Measurements from ENCODE around the gene CLRN2. TPM values are rescaled to one million over a fixed set of nuclear protein-coding genes. Genes with fewer than 3 reads are reported as not detected.

CLRN2 gene
- total RNA-seq, 1 experiment from 2014 or later = not detected

DNA sequence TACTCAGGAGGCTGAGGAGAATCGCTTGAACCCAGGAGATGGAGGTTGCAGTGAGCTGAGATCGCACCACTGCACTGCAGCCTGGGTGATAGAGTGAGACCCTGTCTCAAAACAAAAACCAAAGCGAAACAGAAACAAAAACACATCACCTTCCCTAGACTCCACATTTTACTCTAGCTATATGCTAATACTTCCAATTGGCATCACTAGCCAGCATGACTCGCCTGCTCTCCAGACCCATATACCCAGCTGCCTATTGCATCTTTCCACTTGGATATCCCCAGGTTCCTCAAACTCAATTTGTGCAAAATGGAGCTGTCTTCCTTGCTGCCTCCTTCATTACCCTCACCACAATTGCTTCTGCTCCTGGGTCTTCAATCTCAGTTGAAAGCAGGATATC is 39.6 kb downstream of the CLRN2 start:
- POLR2A ChIA-PET = no interaction called here

GRCh38 chr4:17556498-17556897 is 41.5 kb downstream of the CLRN2 start:
- TF ChIP-seq, protein P1, sequence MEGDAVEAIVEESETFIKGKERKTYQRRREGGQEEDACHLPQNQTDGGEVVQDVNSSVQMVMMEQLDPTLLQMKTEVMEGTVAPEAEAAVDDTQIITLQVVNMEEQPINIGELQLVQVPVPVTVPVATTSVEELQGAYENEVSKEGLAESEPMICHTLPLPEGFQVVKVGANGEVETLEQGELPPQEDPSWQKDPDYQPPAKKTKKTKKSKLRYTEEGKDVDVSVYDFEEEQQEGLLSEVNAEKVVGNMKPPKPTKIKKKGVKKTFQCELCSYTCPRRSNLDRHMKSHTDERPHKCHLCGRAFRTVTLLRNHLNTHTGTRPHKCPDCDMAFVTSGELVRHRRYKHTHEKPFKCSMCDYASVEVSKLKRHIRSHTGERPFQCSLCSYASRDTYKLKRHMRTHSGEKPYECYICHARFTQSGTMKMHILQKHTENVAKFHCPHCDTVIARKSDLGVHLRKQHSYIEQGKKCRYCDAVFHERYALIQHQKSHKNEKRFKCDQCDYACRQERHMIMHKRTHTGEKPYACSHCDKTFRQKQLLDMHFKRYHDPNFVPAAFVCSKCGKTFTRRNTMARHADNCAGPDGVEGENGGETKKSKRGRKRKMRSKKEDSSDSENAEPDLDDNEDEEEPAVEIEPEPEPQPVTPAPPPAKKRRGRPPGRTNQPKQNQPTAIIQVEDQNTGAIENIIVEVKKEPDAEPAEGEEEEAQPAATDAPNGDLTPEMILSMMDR (IDR thresholded peaks at IDR 0.05; ENCODE audit: insufficient read depth in 1 of 2, low read depth in 1 of 2, low read length in 1 of 2, severe bottlenecking in 1 of 2, unreplicated experiment in 1 of 2) = no peak
- Mint-ChIP-seq H3K9me3 (ENCODE audit: unreplicated experiment) (no peaks in the 10 kb centered on the region), H3K4me1 (ENCODE audit: low read depth, unreplicated experiment) (peaks cover 11% of the 10 kb centered on the region), H3K4me3 (ENCODE audit: unreplicated experiment) (no peak overlapping the region), H3K27ac (ENCODE audit: unreplicated experiment) (no peak overlapping the region), H3K36me3 (ENCODE audit: insufficient read depth, unreplicated experiment) (no peaks in the 10 kb centered on the region), H3K27me3 (ENCODE audit: insufficient read depth, unreplicated experiment) (no peaks in the 10 kb centered on the region)
- BruUV-seq (replicated peaks) = no TSS peak
- intact Hi-C loops (cut with micrococcal nuclease; ENCODE audit: unreplicated experiment) = no loop called here
- no peak for DNase-seq
- Histone ChIP-seq H3K4me3 (ENCODE audit: low read depth, low read length) (no peak overlapping the region), H3K36me3 (ENCODE audit: control insufficient read depth, insufficient read depth, low read length) (no peaks in the 10 kb centered on the region), H3K27me3 (replicated peaks; ENCODE audit: control insufficient read depth, insufficient read depth, low read length) (no peaks in the 10 kb centered on the region), H3K9me3 (no peaks in the 10 kb centered on the region), H3K4me1 (peaks cover 22% of the 10 kb centered on the region)
- POLR2A ChIA-PET = no interaction called here
- CTCF ChIA-PET = no interaction called here

More for the DNA sequence above, 39.6 kb downstream of the CLRN2 start:
- no peaks in the 10 kb centered on the region for H3K9me3 ChIP-seq
- no peak overlapping the region for H3K27ac Mint-ChIP-seq (ENCODE audit: unreplicated experiment)
- H3K4me3 ChIP-seq (ENCODE audit: low read depth, low read length) = no peak overlapping the region
- H3K36me3 Mint-ChIP-seq (ENCODE audit: insufficient read depth, unreplicated experiment) = no peaks in the 10 kb centered on the region
- H3K4me1 ChIP-seq = peaks cover 21% of the 10 kb centered on the region
- H3K4me3 Mint-ChIP-seq (ENCODE audit: unreplicated experiment) = no peak overlapping the region
- CTCF ChIA-PET = no interaction called here
- no peak for DNase-seq
- TF ChIP-seq, protein P1 (IDR thresholded peaks at IDR 0.05; ENCODE audit: insufficient read depth in 1 of 2, low read depth in 1 of 2, low read length in 1 of 2, severe bottlenecking in 1 of 2, unreplicated experiment in 1 of 2) = no peak
- no peaks in the 10 kb centered on the region for H3K36me3 ChIP-seq (ENCODE audit: control insufficient read depth, insufficient read depth, low read length)
- no peaks in the 10 kb centered on the region for H3K9me3 Mint-ChIP-seq (ENCODE audit: unreplicated experiment)
- no peaks in the 10 kb centered on the region for H3K27me3 ChIP-seq (replicated peaks; ENCODE audit: control insufficient read depth, insufficient read depth, low read length)
- no TSS peak for BruUV-seq (replicated peaks)
- H3K27me3 Mint-ChIP-seq (ENCODE audit: insufficient read depth, unreplicated experiment) = no peaks in the 10 kb centered on the region
- peaks cover 11% of the 10 kb centered on the region for H3K4me1 Mint-ChIP-seq (ENCODE audit: low read depth, unreplicated experiment)
- intact Hi-C loops (cut with micrococcal nuclease; ENCODE audit: unreplicated experiment) = no loop called here

- Mint-ChIP-seq H3K27me3 (ENCODE audit: insufficient read depth, unreplicated experiment) (no peaks in the 10 kb centered on the region), H3K36me3 (ENCODE audit: insufficient read depth, unreplicated experiment) (no peaks in the 10 kb centered on the region), H3K4me1 (ENCODE audit: low read depth, unreplicated experiment) (peaks cover 11% of the 10 kb centered on the region), H3K9me3 (ENCODE audit: unreplicated experiment) (no peaks in the 10 kb centered on the region), H3K4me3 (ENCODE audit: unreplicated experiment) (no peak overlapping the region), H3K27ac (ENCODE audit: unreplicated experiment) (no peak overlapping the region)
- H3K4me3 ChIP-seq (ENCODE audit: low read depth, low read length) = no peak overlapping the region
- no peak for DNase-seq
- no peaks in the 10 kb centered on the region for H3K9me3 ChIP-seq
- peaks cover 22% of the 10 kb centered on the region for H3K4me1 ChIP-seq
- POLR2A ChIA-PET = no interaction called here
- TF ChIP-seq, protein P1 (IDR thresholded peaks at IDR 0.05; ENCODE audit: insufficient read depth in 1 of 2, low read depth in 1 of 2, low read length in 1 of 2, severe bottlenecking in 1 of 2, unreplicated experiment in 1 of 2) = no peak
- no TSS peak for BruUV-seq (replicated peaks)
- CTCF ChIA-PET = no interaction called here
- no peaks in the 10 kb centered on the region for H3K27me3 ChIP-seq (replicated peaks; ENCODE audit: control insufficient read depth, insufficient read depth, low read length)
- intact Hi-C loops (cut with micrococcal nuclease; ENCODE audit: unreplicated experiment) = no loop called here
- H3K36me3 ChIP-seq (ENCODE audit: control insufficient read depth, insufficient read depth, low read length) = no peaks in the 10 kb centered on the region
Observed at GRCh38 chr4:17557880-17558279, 42.9 kb downstream of the CLRN2 start.

Data from Caco-2 (cell line).